Coronary artery (tissue), 2 donors: ENCODE measurements around the gene SEPTIN1.
A peak's percentile ranks its signal among the peaks of the same experiment; 100 is the strongest.

Experiments
- DNase-seq: peaks from one replicate; pipeline ENCODE4 v3.0.0-alpha.2; 2017; ENCODE audit warnings: low spot score
- H3K27ac ChIP-seq, 2 donors: fragments of 200-600 bp; sonication (generic); one replicate each; pipeline ENCODE4 v1.5.1; 2016 to 2019
- H3K4me3 ChIP-seq: fragments of 200-600 bp; sonication (generic); 2 replicates; pipeline ENCODE4 v1.5.1; 2016; ENCODE audit warnings: mild to moderate bottlenecking, moderate library complexity
- CTCF ChIP-seq: fragments of 200-600 bp; sonication (generic); IDR thresholded peaks from one replicate; pipeline ENCODE4 v1.5.1; 2019; ENCODE audit warnings: antibody characterized with exemption

Gene SEPTIN1

GRCh38 chr16:30382111-30382881 is at the start of gene SEPTIN1:
SEPTIN1 (minus strand) TSS chr16:30382561; CDS start chr16:30382542, 19 bp downstream.
- TF ChIP-seq CTCF: no peak
- DNase-seq: no peak
- Histone ChIP-seq H3K27ac (no peak within 1 kb of the TSS), H3K4me3 (no peak within 1 kb of the TSS)

GRCh38 chr16:30430428-30430970 is 48.1 kb upstream of the SEPTIN1 start:
- Histone ChIP-seq H3K4me3 (peak overlapping the region; percentile 77), H3K27ac (peak overlapping the region; percentile 53 to 77)
- TF ChIP-seq CTCF: peak; percentile 43
- DNase-seq: peak; percentile 76

- peak within 1 kb of the TSS; percentile 77 for H3K4me3 ChIP-seq
- DNase-seq: peak; percentile 96
- peak within 1 kb of the TSS; percentile 53 to 77 for H3K27ac ChIP-seq
- TF ChIP-seq CTCF: peak; percentile 62
Observed at GRCh38 chr16:30429678-30430427, 47.5 kb upstream of the SEPTIN1 start, which contains the start of gene DCTPP1. DCTPP1 (minus strand) TSS chr16:30430030; CDS start chr16:30429980, 50 bp downstream.

GRCh38 chr16:30429418-30429677 is 47.0 kb upstream of the SEPTIN1 start:
- Histone ChIP-seq H3K27ac (peak overlapping the region; percentile 35 to 77), H3K4me3 (peak overlapping the region; percentile 77)
- no peak for DNase-seq
- TF ChIP-seq CTCF: no peak

- H3K4me3 ChIP-seq: no peak overlapping the region
- DNase-seq: no peak
- no peak overlapping the region for H3K27ac ChIP-seq
- TF ChIP-seq CTCF: no peak
Observed at GRCh38 chr16:30428055-30428454, 45.7 kb upstream of the SEPTIN1 start.

- Histone ChIP-seq H3K4me3 (no peak overlapping the region), H3K27ac (no peak overlapping the region)
- DNase-seq: no peak
- TF ChIP-seq CTCF: no peak
Observed at GRCh38 chr16:30421010-30421409, 38.6 kb upstream of the SEPTIN1 start.
